Measurements from ENCODE around the gene LEPR. TPM values are rescaled to one million over a fixed set of nuclear protein-coding genes. Genes with fewer than 3 reads are reported as not detected.
A peak's percentile ranks its signal among the peaks of the same experiment; 100 is the strongest.

The LEPR gene
- total RNA-seq, 1 donor from 2014 or later = 8.9 TPM

GRCh38 chr1:65409314-65409713 is 11.2 kb upstream of the LEPR start:
- H3K4me1 Mint-ChIP-seq (ENCODE audit: low read depth, unreplicated experiment) = peaks cover 11% of the 10 kb centered on the region
- H3K36me3 ChIP-seq (ENCODE audit: insufficient read depth, low read length) = no peaks in the 10 kb centered on the region

GRCh38 chr1:65409816-65410326 is 10.6 kb upstream of the LEPR start:
- Histone ChIP-seq H3K4me3 (ENCODE audit: insufficient read depth, low read depth, low read length) (no peak overlapping the region), H3K36me3 (ENCODE audit: insufficient read depth, low read length) (no peaks in the 10 kb centered on the region), H3K27ac (ENCODE audit: low read depth, low read length) (no peak overlapping the region), H3K4me1 (ENCODE audit: insufficient read depth, low read length) (peaks cover 10% of the 10 kb centered on the region), H3K27me3 (ENCODE audit: insufficient read depth, low read length) (no peaks in the 10 kb centered on the region), H3K4me2 (ENCODE audit: low read length) (no peak overlapping the region), H3K9ac (ENCODE audit: low read length) (no peak overlapping the region), H3K79me2 (ENCODE audit: insufficient read depth, low read length) (no peaks in the 10 kb centered on the region), H3K9me3 (ENCODE audit: insufficient read depth, low read depth, low read length) (no peaks in the 10 kb centered on the region), H4K20me1 (ENCODE audit: insufficient read depth, low read length) (no peaks in the 10 kb centered on the region), H2AFZ (ENCODE audit: low read depth, low read length) (no peak overlapping the region)
- peaks cover 3% of the 10 kb centered on the region for H3K9me3 Mint-ChIP-seq (ENCODE audit: unreplicated experiment)
- no peaks in the 10 kb centered on the region for H3K27me3 Mint-ChIP-seq (ENCODE audit: low read depth, unreplicated experiment)
- TF ChIP-seq EZH2 (IDR thresholded peaks at IDR 0.05; ENCODE audit: insufficient read depth, low read length) (no peak), CTCF (IDR thresholded peaks at IDR 0.05; ENCODE audit: insufficient read depth, low read depth, low read length) (no peak)
- H3K27ac Mint-ChIP-seq (ENCODE audit: unreplicated experiment) = no peak overlapping the region
- H3K4me3 Mint-ChIP-seq (ENCODE audit: unreplicated experiment) = no peak overlapping the region
- FAIRE-seq (no peak), DNase-seq (ENCODE audit: low read depth) (no peak)
- peaks cover 9% of the 10 kb centered on the region for H3K36me3 Mint-ChIP-seq (ENCODE audit: low read depth, unreplicated experiment)
- peaks cover 11% of the 10 kb centered on the region for H3K4me1 Mint-ChIP-seq (ENCODE audit: low read depth, unreplicated experiment)

More at GRCh38 chr1:65409314-65409713, 11.2 kb upstream of the LEPR start:
- Histone ChIP-seq H3K4me3 (ENCODE audit: insufficient read depth, low read depth, low read length) (no peak overlapping the region), H3K9me3 (ENCODE audit: insufficient read depth, low read depth, low read length) (no peaks in the 10 kb centered on the region), H3K9ac (ENCODE audit: low read length) (no peak overlapping the region), H3K79me2 (ENCODE audit: insufficient read depth, low read length) (no peaks in the 10 kb centered on the region), H3K27me3 (ENCODE audit: insufficient read depth, low read length) (no peaks in the 10 kb centered on the region), H4K20me1 (ENCODE audit: insufficient read depth, low read length) (no peaks in the 10 kb centered on the region), H3K4me2 (ENCODE audit: low read length) (no peak overlapping the region), H3K4me1 (ENCODE audit: insufficient read depth, low read length) (peaks cover 10% of the 10 kb centered on the region), H3K27ac (ENCODE audit: low read depth, low read length) (no peak overlapping the region), H2AFZ (ENCODE audit: low read depth, low read length) (no peak overlapping the region)
- DNase-seq (ENCODE audit: low read depth) = no peak
- no peak for FAIRE-seq
- Mint-ChIP-seq H3K4me3 (ENCODE audit: unreplicated experiment) (no peak overlapping the region), H3K27ac (ENCODE audit: unreplicated experiment) (no peak overlapping the region), H3K36me3 (ENCODE audit: low read depth, unreplicated experiment) (peaks cover 9% of the 10 kb centered on the region), H3K27me3 (ENCODE audit: low read depth, unreplicated experiment) (no peaks in the 10 kb centered on the region), H3K9me3 (ENCODE audit: unreplicated experiment) (peaks cover 3% of the 10 kb centered on the region)
- TF ChIP-seq CTCF (IDR thresholded peaks at IDR 0.05; ENCODE audit: insufficient read depth, low read depth, low read length) (no peak), EZH2 (IDR thresholded peaks at IDR 0.05; ENCODE audit: insufficient read depth, low read length) (no peak)

GRCh38 chr1:65412256-65412983 is 8.0 kb upstream of the LEPR start:
- H3K27ac ChIP-seq (ENCODE audit: low read depth, low read length) = peak overlapping the region; percentile 7
- no peak for FAIRE-seq

More at GRCh38 chr1:65412256-65412983, 8.0 kb upstream of the LEPR start:
- no peaks in the 10 kb centered on the region for H3K79me2 ChIP-seq (ENCODE audit: insufficient read depth, low read length)
- Mint-ChIP-seq H3K36me3 (ENCODE audit: low read depth, unreplicated experiment) (no peaks in the 10 kb centered on the region), H3K27me3 (ENCODE audit: low read depth, unreplicated experiment) (no peaks in the 10 kb centered on the region), H3K9me3 (ENCODE audit: unreplicated experiment) (no peaks in the 10 kb centered on the region), H3K4me1 (ENCODE audit: low read depth, unreplicated experiment) (peaks cover 12% of the 10 kb centered on the region), H3K4me3 (ENCODE audit: unreplicated experiment) (no peak overlapping the region), H3K27ac (ENCODE audit: unreplicated experiment) (no peak overlapping the region)
- peaks cover 10% of the 10 kb centered on the region for H3K4me1 ChIP-seq (ENCODE audit: insufficient read depth, low read length)
- H3K4me3 ChIP-seq (ENCODE audit: insufficient read depth, low read depth, low read length) = no peak overlapping the region
- DNase-seq (ENCODE audit: low read depth) = no peak
- no peaks in the 10 kb centered on the region for H3K9me3 ChIP-seq (ENCODE audit: insufficient read depth, low read depth, low read length)
- H3K36me3 ChIP-seq (ENCODE audit: insufficient read depth, low read length) = no peaks in the 10 kb centered on the region
- no peaks in the 10 kb centered on the region for H4K20me1 ChIP-seq (ENCODE audit: insufficient read depth, low read length)
- H2AFZ ChIP-seq (ENCODE audit: low read depth, low read length) = no peak overlapping the region
- H3K27me3 ChIP-seq (ENCODE audit: insufficient read depth, low read length) = no peaks in the 10 kb centered on the region
- no peak overlapping the region for H3K4me2 ChIP-seq (ENCODE audit: low read length)
- TF ChIP-seq EZH2 (IDR thresholded peaks at IDR 0.05; ENCODE audit: insufficient read depth, low read length) (no peak), CTCF (IDR thresholded peaks at IDR 0.05; ENCODE audit: insufficient read depth, low read depth, low read length) (no peak)
- H3K9ac ChIP-seq (ENCODE audit: low read length) = no peak overlapping the region

Measured in astrocyte (in vitro differentiated cells and primary cell).